CD4-positive, alpha-beta T cell treated with Interleukin-21 for 1 hour (primary cell): Measurements from ENCODE around the gene MTHFD1.

Experiments
- DNase-seq: peaks from one replicate; pipeline ENCODE4 v3.0.0-alpha.2; 2020

The MTHFD1 gene

DNA sequence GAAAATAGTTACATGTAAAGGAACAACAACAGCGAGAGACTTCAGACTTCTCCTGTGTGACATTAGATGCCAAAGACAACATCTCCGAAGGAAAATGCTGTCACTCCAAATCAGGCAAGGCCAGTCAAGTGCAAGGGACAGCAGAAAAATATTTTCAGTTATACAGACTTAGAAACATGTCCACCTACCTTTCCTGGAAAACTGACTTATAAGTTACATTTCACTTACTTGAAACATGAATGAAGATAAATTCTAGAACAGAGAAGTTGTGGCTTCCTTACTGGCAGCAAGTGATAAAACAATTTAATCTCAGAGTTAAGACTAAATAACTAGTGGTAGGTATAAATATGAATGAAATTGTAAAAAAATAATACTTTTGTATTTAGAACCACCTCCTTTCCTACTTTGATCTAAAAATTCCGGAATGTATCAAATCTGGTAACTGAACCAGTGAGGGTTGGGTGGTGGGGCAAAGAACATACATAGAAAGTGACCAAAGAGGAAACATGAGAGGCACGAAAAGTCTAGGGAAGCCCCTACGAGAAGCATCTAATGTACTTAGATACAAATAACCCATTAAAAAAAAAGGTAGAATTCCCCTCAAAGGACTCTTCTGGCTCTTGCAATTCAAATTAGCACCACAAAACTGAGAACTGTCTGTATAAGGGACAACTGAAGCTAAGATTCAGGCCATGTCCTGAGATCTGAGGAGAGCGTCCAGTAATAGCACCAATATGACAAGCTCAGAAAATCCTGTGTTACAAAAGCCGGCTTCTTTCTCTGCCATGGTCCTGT lies 21.2 kb downstream of the MTHFD1 start:
- DNase-seq = no peak

DNA sequence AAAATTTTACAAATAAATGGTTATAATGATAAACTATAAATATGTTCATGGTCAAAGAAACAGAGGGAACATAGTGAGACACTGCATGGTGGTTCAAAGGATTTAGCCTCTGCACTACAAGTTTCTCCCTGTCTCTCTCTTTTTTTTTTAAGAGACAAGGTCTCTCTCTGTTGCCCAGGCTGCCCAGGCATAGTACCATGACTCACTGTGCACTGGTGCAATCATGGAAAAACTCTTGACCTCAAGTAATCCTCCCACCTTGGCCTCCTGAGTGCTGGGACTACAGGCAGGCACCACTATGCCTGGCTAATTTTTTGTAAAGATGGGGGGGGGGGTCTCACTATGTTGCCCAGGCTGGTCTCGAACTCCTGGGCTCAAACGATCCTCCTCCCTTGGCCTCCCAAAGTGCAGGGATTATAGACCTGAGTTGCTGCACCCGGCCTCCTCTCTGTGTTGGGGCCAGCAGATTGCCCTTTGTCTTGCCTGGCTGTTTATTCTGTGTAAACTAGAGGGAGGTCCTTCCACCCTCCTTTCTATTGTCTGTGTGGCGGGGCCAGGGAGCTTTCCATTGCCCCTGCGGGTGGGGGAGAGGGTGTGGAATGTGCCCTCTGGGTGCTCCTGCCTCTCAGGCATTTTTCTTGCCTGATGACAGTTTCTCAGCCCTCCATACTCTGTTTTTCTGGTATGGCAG lies 22.1 kb downstream of the MTHFD1 start:
- no peak for DNase-seq

DNA sequence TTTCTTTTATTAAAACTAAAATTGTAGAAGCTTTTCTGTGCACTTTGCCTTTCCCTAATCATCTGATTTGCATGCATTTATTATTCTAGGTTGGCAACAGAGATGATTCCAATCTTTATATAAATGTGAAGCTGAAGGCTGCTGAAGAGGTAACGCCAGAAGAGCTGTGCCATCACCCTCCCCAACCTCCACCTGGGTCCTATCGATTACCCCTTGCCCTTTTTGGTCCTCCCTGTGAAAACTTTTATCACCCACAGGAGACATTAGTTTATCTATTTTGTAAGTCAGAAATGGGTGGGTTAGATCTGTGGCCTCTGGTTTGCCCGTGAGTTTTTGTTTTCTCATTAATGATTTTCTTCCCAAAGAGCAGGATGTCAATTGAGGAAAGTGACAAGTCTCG lies 22.8 kb downstream of the MTHFD1 start:
- DNase-seq = no peak

DNA sequence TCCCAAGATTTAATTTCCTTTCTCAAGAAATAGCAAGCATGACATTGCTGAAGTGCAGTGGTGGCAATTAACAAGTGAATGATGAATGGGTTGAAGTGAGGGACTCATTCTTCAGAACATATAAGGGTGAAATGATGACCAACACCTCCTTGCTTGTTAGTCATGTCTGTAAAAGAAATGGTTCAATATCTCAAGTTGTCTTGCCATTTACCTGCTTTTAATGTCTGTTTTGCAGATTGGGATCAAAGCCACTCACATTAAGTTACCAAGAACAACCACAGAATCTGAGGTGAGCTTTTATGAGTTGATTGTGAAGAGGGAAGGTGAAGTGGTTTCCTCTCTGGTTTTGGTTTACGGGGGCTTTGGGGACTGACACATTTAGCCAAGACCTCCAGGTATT lies 24.1 kb downstream of the MTHFD1 start:
- no peak for DNase-seq

DNA sequence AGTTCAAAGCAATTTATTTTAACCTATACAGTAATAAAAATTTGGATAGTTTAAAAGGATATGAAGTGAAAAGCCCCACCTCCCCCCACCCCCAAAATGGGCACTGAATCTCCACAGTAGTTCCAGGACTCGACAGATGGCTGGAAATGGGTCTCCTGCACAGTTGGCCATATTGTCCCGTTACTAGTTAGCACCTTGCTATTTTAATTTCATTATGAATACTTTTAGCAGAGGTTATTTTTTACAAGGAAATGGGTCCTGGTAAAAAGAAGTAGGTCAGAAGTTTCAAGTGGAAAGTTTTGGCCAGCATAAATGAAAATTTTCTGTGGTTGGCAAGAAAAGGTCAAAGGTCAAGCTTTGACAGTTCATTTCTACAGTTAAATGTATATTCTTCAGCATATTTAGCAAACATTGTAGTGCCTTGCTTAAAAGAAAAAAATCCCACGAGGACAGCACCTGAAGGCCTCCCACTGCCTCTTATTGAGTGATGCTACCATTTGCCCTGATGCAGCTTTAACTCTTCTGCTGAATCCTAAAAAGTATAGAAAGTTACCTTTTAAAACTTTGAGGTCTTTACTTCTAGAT lies 28.3 kb downstream of the MTHFD1 start:
- no peak for DNase-seq

DNA sequence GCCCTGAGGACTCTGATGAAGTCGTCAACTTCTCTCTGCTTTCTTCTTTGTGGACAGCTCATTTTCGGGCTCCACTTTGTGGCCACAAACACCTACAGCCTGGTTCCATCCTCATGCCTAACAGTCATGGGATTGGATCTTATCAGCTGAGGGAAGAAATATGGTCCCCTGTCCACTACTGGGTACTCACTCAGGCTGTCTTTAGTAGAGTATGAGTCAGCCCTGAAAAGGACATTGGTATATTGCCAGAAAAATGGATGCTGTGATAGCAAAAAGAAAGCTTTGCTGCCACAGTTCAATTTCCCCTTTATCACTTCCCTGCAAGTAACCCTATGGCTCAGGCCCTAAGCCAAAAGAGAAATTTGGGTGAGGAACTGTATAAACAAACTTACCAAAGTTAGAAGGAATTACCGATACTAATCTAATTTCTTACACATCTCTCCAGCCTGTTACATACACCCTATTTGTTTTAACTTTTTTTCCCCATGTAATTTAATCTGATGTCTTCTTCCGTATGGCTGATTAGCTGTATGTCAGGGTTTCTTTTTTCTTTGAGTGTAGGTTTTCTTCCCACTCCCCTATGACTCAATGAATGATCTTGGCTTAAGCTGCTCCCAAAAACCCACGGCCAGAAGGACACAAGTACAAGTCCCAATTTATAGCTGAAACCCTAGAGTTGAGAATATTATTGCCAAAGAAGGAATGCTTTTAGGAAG lies 29.1 kb downstream of the MTHFD1 start:
- DNase-seq = no peak

DNA sequence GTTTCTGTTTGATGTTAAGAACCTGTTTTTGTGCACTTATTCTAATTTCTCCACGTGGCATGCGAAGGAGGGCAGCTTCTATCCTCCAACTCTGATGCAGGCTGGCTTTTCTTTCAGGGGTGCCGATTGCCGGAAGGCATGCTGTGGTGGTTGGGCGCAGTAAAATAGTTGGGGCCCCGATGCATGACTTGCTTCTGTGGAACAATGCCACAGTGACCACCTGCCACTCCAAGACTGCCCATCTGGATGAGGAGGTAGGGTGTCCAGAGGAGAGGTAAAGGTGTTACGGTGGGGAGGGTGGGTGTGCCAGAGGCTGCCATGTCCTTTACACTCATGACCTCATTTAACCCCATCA lies 29.6 kb downstream of the MTHFD1 start:
- DNase-seq = no peak

DNA sequence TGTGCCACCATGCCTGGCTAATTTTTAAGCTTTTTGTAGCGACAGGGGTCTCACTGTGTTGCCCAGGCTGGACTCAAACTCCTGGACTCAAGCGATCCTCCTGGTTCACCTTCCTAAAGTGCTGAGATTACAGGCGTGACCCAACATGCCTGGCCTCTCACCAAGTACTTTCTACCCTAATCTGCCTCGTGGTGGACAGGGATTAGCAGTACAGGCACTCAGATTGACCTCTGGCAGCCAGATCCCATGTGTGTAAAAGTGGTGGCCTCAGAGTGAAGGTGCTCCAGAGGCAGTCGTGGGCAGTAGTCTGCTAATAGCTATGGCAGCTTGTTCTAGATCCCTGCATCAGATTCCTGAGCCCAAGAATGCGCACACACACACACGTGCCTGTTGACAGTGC lies 30.9 kb downstream of the MTHFD1 start:
- DNase-seq = no peak

DNA sequence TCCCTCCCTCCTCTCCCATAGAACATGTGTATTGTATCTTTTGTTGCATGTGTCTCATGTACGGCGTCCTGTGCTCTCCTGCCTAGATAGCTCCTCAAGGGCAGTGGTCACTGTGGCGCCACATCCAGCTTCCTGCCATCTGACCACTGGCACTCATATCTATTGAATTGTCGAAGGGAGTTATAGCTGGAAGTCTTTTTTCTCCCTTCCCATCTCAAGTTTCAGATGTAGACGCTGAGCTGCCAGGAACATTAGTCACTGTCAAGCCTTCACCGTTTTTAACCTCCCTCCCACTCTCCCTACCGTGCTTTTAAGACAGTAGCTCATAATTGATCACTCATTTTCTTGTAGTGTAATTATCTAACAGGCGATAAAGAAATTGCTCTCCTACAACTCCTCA lies 33.0 kb downstream of the MTHFD1 start:
- no peak for DNase-seq

DNA sequence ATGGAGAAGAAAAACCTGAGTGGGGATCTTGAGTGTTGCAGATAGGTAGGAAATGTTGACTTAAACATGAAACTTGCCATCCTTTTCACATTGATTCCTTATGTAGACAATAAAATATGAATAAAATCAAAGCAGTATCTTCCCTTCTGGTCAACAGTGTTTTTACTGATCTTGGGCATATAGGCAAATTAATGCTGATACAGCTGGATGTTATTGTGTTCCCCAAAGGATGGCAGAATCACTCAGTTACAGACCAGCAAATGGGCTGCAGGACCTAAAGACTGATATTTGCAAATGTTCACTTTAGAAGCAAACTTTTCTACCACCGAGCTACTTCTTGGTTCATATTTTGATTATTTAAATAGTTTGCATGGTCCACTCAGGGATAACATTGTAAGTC lies 33.9 kb downstream of the MTHFD1 start:
- DNase-seq = no peak

DNA sequence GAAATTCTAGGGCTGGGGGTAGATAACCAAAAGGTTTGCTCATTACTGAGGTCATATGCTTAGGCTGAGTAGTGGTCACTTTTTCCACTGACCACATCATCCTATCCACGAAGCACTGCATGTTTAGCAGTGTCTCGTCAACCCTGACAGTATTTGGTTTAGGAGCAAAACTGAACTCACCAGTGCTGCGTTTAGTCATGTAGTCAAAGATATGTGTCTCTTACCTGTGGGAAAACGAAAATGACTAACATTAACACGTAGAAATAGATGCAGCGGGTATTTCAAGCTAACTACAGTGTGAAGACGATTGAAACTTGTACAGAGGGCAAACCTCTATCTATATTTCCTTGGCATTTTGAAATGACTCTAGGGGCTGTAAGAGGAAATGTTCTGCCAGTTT lies 34.6 kb downstream of the MTHFD1 start:
- no peak for DNase-seq

DNA sequence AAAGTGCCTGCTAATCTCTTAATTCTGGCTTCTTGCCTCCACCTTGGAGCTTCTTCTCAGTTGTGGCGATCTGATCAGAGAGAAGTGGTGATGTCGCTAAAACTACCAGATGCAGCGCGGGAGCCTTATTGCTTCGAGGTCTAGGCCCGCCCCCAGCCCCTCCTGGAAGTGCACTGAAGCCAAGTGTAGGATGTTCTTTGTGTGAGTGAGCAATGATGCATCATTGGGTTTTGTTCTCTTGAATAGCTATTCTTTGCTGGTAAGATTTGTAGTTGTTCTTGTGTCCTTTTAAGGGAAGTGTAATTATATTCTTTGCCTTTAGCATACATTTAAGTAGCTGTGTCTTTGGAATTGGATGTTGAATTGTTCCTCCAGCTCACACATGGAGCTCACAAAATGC lies 35.8 kb downstream of the MTHFD1 start:
- DNase-seq = no peak

DNA sequence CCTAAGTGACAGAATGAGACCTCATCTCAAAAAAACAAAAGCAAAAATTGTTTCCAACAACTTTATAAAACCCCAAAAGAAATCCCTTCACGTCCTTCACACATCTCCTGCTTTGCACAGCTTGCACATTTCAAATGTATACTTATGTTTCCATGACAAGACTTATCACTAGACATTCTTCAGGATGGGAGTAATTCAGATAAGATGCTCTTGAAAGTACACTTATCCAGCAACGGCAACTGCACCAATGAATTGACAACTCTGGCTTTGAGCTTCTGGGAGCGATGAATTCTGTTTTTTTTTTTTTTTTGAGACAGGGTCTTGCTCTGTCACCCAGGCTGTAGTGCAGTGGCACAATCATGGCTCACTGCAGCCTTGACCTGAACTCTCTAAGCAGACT lies 46.4 kb downstream of the MTHFD1 start:
- no peak for DNase-seq

DNA sequence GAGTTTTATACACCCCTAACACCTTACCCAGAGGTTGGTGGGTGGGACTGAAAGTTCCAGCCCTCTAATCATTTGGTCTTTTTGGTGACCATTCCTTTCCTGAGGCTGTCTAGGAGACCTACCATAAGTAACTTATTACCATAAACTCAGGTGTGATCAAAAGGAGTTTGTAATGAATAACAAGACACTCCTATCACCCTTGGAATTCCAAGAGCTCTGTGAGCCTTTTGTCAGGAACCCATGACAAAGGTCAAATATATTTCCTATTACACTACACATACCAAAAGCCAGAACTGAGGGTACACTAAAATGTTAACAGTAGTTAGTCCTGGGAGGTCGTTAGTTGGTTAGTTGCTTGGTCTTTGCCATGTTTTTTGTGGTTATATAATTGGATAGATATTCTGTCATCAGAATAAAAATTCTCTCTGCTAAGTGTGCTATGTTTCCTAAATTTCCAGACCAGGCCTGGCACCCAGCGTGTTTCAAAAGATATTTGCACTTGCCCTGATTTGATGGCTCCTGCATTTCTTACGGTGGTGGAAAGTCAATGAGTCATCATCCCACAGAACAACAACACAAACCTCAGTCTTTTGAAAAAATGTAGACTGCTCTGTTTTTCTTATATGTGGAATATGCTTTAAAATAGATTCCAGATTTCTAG lies 50.2 kb downstream of the MTHFD1 start:
- no peak for DNase-seq

DNA sequence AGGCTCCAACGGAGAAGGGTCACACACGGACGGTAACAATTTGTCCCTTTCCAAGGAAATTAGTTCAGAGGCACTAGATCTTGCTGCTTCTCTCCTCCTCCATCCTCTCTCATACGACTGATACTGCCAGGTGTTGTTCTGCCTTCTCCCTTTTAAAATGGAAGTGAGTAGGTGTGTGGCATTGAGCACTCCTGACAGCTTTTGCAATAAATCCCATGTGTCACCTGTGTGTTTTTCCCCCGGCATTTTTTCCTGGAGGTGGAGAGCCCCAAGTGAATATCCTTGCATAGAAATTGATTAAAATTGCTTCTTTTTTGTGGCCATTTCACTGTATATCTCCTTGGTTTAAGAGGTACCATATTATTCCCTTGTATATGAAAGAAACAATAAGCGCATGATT lies 51.0 kb downstream of the MTHFD1 start:
- DNase-seq = no peak

DNA sequence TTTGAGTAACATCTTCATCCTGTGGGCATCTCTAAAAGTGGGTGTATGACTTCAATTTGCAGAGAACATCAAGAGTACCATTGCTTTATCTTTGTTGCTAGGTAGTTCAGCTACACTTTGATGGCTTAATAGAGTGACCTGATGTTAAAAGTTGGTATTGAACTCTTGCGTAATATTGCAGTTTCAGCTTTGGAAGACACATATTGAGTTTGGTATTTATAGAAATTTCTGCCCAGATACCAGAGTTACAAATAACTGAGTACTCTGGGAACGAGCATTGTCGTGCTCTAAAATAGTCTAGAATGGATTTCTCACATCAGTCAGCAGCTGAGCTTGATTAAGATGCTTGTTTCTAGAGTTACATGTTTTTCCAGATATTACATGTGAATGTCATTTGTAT lies 52.3 kb downstream of the MTHFD1 start:
- DNase-seq = no peak

DNA sequence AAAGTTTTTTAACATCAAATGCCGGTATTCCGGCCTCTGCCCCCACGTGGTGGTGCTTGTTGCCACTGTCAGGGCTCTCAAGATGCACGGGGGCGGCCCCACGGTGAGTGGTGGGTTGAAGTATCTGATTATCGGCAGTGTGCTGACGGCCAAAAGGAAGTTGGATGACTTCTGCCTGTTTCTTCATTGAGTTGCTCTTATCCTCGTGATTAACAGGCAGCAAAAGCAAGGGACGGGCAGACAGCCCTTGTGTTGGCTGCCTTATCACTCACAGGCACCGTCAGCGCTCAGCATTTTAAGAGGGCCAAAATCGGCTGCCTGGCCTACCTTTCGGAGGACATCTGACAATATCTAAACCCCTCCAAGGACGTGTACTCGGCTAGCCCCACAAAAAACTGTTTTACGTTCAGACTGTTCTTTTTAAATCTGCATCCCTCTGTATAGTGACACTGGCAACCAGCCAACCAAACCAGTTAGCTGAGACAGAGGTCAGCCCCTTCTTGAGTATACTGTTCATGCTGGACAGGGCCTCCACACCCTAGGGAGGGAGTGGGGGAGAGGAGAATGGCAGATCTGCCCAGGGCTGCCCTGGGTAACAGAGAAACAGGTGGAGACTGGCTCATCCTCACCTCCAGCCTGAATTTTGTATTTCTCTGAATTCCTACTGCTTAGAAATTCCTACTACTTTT lies 54.3 kb downstream of the MTHFD1 start:
- DNase-seq = no peak

DNA sequence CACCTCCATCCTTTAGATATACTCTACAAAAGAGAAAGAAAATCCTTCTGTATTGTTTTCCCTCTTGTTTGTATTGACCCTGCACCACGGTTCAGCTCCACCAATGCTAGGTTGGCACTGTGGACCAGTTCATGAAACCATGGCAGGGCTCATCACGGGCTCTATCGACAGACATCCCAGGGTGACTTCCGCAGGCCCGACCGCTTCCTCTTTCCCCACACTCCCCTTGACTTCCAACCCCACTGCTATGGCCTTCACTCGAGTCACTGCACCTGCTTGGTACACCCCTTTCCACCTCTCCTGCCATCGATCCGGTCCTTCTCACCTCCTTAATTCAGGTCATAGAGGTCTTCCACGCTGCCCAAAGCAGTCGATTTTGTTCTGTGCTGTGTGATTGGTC lies 56.0 kb downstream of the MTHFD1 start:
- DNase-seq = no peak

DNA sequence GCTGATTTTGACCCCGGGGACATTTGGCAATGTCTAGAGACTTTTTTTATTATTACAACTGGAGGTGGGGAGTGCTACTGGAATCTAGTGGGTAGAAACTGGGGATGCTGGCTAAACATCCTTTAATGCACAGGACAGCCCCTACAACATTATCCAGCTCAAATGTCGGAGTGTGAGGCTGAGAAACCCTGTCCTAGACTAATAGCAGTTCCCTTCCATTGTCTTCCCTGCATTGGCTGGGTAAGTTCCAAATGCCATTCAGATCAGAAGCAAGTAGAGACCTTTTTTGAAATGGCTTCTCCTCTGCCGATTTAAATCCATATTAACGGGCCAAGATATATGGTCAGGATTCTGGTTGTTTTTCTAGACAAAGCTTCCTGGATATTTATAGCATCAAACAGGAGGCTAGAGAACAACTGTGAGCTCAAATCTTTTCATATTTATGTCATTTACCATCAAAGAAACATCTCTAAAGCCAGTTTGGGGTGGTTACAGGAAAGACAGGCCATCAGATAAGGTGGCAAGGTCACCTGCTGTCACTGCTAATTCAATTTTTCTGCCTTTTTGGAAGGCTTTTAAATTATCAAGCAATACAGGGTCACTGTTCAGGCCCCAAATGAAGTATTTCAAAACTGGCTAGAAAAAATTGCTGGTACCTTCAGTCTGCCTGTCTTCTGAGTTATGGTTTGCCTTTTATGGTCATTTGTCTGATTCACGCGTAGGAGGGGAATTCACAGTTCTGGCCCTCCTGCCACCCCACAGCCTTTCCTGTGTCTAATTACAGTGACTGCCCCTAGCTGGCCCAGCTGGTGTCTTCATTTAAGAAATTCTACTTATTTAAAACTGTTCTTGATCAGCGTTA lies 57.1 kb downstream of the MTHFD1 start:
- peak; percentile 72 for DNase-seq

DNA sequence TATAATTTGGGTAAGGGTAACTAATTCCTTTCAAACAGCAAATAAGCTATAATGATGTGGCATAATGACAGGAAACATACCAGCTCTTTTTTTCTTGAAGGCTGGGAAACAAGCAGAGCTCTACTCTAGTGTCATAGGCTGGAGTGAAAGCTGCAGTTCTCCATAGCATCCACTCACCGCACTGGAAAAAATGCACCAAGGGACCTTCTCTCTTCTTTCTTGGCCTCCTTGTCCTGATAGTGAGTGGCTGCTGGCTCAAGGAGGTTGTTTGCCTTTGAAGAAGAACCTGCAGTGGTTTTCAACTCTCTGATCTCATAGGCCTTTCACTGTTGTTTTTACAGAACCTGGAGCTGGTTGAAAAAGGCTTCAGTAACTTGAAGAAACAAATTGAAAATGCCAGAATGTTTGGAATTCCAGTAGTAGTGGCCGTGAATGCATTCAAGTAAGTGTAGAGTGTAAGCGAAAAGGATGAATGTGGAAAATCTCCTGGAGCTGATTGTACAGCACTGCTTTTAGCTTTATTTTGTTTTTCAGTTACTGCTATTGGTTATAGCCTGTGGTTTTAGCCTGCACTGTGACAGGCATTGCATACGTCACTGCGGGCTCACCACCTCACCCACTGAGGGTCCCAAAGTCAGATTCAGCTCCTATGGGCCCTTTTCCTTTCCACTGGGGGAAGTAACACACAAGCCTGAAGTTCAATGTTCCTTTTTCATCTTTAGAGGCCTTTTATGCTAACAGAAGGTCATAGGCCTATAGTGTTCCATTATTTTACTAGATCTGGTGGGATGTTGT lies 59.9 kb downstream of the MTHFD1 start:
- peak; percentile 26 for DNase-seq

DNA sequence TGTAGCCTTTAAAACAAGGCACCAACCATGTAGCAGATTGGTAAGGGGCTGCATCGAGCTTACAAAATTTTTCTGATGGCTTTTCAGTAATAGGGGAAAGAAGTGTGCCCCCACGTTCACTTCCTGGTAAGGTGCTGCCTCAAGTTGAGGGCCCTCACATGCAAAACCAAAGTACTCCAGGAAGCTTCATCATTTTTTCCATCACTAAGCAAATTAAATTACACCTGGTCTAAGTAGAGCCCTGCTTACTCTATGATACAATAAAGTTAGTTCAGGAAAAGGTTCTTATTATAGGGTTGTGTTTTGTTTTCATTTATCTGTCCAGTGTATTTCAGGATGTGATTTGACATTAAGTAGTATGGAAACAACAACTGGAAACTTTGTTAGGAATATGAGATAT lies 62.1 kb downstream of the MTHFD1 start:
- no peak for DNase-seq
